ENCODE measurements around the gene ELK1.
A peak's percentile ranks its signal among the peaks of the same experiment; 100 is the strongest.
"Not testable (repeated sequence)": the region's sequence is repeated elsewhere in the genome, so short reads cannot be mapped to it uniquely, and the experiment has no call there.

The ELK1 gene, protein sequence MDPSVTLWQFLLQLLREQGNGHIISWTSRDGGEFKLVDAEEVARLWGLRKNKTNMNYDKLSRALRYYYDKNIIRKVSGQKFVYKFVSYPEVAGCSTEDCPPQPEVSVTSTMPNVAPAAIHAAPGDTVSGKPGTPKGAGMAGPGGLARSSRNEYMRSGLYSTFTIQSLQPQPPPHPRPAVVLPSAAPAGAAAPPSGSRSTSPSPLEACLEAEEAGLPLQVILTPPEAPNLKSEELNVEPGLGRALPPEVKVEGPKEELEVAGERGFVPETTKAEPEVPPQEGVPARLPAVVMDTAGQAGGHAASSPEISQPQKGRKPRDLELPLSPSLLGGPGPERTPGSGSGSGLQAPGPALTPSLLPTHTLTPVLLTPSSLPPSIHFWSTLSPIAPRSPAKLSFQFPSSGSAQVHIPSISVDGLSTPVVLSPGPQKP

DNA sequence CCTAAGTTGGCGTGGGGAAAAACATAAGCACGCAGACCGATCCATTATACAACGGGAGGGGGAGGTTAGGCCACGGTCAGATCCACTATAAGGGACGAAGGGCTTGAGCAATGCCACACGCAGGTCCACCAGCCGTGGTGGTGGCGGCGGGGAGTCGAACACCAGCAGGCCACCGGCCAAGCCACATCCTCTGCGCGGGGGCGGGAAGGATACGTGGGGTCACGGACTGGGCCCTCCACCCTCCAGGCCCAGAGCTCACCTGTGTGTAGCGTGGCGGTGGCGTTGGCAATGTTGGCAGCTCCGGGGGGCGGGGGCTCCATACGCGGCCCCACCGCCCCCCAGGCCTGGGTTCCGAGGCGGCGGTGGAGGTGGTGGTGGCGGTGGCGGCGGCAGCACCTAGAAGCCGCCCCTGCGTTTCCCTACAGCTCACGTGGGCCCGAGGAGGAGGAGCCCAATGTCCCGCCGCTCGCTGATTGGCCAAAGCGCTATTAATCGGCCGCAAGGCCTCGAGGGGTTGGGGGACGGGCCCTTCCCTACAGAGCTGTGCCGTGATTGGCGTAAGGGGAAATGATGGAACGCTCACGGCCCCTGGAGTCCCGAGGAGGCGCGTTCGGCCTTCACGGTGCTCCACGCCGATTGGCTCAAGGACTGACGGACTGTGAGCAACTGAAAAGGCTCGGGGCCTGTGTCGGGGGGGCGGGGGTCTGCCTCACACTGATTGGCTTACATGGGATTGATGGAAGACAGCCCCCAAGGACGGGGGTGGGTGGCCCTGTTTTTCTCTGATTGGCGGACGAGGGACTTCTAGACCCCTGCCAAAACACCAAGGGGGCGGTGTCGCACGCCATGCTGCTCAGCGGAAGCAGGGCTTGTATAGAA is at the start of gene ELK1:
Gene ELK1 (minus strand): TSS at position 400 of the 879 bp plus-strand sequence. CDS start 9,122 bp downstream, outside the sequence.
- DNase-seq, result peak; percentile 96

DNA sequence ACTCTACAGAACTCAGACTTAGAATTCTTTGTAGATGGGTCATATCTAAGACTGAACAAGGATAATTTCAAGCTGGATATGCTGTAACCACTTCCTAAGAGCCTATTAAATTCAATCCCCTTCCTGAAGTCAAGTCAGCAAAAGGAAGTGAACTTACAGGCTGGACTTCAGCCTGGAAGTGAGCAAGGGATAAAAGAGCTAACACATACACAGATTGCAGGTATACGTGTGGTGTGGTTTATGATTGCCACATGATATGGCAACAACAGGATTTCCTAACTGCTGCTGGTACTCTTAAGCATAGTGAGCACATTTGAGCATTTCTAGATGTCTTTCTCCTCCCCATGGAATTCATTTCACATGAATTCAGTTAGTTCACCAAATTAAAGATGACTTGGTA is 46.8 kb upstream of the ELK1 start:
- no peak for DNase-seq

DNA sequence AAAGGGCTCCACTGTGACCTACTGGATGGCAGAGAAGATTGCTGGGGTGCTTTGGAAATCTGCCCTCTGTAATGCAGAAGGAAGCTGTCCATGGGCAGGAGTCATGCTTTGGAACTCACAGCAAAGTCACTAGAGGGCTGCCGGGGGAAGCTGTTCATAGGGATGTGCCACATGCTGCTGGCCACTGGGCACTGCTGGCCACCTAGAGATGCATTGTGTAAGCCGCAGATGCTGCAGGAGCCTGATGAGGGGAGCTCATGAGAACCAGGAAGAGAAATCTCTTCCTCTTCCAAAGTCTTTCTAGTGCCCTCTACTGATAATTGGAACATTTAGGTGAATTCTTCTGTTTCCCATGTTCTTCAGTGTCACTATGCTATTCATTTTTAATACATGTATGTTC is 39.8 kb upstream of the ELK1 start:
- DNase-seq, result no peak

DNA sequence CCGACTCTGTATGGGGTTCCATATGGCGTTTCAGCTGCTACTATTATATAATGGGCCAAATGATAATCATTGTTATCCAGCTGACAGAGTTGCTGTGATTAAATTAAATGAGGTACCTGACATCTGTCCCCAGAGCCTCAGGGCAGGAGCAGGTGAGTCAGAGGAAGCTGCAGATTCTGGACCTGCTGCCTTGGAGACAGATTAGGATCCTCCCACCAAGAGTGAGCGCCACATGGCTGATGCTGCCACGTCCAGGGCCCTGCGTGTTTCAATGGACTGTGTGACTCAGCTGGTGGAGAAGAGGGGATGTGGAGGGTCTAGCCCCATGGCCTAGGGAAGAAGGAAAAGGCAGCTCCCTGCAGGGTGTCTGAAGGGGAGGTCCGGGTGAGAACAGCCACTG is 36.9 kb upstream of the ELK1 start:
- DNase-seq, result no peak

DNA sequence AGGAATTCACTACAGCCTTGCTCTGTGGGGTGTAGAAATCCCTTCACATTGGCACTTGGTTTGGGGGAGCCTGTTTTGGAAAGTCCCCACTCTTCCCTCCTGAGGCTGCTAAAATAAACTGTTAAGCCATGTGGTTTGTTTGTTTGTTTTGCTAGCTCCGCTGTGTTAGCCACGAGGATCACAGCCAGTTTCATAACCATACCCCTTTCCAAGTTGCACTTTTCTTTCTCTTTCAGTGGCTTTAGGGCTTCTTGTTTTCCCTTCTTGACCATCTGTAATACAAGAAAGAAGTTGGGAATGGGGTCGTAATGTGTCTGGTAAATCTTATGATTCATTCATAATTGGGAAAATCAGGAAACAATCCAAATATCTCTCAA is 33.5 kb upstream of the ELK1 start:
- DNase-seq, result no peak

DNA sequence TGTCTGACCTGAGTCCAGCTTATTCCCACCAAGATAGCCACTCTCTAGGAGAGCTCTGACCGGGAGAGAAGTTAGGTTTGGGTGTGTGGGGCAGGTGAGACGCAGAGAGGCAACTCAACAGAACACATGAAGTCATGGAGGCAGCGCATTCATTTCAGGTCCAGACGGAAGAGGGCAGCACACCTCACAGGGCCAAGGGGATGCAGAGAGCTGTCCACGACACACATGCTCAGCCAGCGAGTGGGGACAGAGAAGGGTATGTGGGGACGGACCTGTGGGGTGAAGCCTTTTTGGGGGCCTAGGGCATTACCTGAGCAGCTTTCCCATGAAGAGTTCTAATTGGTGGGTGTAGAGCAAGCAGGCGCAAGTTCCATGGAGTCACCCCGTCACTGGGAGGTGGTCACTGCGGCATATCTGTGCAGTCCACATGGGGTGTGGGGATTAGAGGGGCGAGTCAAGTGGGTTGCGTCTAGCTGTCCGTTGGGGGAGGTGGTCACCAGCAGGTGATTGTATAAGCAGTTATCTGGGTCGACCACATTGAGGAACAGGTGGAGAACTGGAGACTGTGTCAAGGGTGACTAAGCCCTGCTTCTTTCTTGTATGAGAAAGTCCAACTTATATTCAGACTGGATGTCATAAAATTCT is 32.9 kb upstream of the ELK1 start:
- no peak for DNase-seq

DNA sequence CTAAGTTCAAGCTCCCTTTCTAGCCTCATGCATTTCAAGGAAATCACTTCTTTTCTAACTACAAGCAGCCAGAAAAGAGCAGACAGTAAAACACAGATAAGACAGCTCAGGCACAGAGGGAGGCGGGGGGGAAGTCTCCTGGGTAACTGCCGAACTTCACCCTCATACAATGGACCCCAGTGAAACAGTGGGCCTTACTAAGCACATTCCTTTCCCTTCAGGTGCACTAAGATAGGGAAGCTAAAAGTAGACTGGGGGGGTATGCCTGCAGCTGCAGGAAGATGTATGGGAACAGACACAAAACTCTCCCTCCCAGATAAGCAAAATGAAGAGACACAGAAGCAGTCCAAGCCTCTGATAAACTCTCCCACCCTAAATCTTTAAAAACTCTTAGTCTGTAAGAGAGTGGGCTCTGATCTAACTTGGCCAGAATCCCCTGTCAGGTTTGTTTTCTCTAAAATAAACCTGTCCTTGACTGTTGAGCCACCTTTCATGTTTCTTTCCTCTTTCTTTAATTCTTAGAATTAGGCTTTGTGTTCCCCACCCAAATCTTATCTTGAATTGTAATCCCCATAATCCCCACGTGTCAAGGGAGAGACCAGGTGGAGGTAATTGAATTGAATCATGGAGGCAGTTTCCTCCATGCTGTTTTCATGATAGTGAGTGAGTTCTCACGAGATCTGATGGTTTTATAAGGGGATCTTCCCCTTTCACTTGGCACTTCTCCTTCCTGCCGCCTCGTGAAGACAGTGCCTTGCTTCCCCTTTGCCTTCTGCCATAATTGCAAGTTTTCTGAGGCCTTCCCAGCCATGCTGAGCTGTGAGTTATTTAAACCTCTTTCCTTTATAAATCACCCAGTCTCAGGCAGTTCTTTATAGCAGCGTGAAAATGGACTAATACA is 25.8 kb upstream of the ELK1 start:
- not testable (repeated sequence) for DNase-seq

DNA sequence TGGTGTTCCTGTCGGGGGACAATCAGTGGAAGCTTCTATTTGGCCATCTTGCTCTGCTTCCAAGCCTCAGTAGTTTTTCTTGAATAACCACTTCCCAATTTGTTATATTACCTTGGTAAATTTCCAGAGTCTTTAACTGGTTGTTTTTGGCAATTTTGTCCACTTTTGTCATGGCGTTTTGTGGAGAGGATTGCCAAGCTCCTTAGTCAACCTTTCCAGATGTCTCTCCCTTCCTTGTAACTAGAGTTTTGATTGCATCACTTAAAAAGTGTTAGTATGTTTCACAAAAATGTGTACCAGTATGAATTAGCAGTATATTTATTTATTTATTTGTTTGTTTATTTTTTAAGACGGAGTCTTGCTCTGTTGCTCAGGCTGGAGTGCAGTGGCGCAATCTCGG is 24.4 kb upstream of the ELK1 start:
- DNase-seq, result no peak

DNA sequence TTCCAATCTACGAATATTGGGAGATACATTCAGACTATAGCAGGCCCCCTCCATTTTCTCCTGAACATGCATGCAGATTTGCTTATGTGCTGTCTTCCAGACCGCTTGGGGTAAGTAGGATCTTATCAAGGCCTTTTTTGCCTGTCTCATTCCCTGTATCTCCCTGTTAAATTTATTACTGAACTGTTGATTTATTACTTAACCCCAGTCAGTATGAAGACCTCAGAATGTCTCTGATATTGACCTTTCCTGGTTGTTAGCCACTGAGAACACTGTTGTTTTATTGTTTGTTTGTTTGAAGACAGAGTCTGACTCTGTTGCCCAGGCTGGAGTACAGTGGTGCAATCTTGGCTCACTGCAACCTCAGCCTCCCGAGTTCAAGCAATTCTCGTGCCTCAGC is 15.4 kb upstream of the ELK1 start:
- DNase-seq, result not testable (repeated sequence)

DNA sequence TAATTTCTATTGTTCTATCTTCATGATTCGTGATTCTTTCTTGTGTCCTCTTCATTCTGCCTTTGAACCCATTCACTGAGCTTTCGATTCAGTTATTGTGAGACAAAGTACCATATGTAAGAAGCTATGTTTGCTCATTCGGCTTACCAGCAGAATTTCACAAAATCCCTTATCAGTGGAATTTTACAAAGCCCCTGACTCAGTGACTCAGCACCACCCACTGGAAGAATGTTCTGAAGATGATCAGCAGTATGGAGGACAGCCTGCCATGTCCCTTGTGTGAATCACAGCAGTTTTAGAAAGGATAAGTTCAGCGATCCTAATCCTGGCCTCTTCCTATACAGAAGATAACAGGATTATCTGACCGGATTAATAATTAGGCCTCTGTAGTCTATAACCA is 14.4 kb upstream of the ELK1 start:
- no peak for DNase-seq

DNA sequence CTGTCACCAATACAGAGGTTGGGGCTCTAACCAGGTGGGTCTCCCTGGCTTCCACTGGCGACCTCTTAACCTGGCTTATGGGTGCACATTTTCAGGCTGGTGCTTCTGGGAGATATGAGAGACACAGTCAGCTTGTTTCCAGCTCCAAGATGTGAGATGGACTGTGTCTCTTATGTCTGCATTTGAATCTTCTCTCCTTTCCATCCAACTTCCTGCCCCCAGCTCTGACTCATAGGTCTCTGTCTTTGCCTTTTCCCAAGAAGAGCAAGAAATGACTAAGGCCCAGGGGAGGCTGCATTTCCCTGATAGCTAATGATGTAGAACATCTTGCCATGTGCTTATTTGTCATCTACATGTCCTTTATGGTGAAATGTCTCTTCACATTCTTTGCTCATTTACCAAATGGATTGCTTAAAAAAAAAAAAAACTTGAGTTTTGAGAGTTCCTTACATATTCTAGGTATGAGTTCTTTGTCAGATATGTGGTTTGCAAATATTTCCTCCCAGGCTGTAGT is 11.8 kb upstream of the ELK1 start:
- no peak for DNase-seq

DNA sequence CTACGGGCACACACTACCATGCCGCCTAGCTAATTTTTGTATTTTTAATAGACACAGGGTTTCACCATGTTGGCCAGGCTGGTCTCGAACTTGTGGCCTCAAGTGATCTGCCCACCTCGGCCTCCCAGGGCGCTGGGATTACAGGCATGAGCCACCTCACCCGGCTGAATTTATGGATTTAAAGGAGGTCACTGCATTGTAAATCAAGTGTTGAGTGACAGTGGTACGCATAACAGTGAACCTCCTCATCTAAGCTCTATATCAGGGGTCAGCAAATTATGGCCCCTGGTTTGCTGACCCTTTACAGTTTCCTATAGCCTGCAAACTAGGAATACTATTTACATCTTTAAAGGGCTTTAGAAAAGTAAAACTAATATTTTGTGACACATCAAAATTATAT is 11.2 kb upstream of the ELK1 start:
- no peak for DNase-seq

DNA sequence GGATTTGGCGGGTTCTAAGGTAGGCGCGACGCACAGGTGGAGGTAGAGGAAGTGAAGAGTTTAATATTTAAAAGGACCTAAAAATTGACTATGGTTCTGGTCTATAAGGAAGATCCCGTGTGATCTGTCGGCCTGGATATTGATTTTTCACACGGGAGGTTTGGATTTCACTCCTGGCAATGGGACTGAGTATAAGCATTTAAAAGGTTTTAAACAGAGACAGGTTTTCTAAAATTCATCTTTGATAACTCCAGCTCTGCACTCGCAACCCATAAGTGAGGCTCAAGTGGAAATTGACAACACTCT is 9.0 kb upstream of the ELK1 start:
- no peak for DNase-seq

DNA sequence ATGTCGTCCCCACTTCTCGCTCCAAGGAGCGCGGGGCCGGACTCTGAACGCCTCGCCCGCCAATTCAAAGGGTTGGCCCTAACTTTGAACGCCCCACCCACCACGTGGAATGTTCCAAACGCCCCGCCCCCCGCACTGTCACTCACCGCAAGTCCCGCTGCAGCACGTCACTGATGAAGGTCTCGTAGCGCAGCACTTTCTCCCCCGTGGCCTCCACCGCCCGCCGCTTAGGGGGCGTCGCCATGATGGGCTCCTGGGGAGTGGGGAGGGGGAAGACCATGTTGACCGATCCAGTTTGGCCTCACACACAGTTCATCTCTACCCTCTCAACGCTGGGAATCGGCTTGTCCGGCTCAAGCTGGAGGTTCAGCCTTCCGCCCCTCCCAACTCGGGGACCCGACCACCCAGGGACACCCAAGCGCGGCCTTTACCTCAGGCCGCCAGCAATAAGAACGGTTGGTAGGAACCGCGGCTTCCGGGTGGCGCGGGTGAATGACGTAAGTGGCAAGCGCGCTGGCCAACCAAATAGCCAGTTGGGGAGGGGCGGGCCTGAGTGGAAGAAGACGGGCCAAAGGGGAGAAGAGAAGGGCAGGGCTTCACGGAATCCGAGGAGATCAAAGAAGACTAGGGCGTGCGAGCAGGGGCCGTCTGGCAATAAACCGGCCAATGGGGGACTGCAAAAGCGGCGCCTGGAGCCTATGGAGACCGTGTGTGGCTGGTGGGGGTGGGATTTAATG is 8.5 kb upstream of the ELK1 start, which contains the start of gene UXT:
Gene UXT (minus strand): TSS at position 497 of the 737 bp plus-strand sequence. CDS start 253 bp downstream, at position 244.
- peak; percentile 96 for DNase-seq

DNA sequence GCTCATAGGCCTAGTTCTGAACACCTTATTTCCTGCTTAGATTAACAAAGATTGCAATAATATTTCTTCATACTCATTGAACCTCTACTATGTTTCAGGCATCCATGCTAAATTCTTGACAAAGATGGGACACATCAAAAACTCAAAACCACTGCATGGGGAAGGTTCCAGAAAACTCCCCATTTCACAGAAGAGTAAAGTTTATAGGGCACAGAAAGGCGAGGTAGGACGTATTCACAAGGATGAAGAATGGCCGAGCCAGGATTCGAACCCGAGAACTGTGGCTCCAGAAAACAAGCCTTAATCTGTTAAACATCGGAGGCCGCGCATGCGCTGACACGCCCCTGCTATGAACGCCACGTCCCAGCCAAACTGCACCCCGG is 7.9 kb upstream of the ELK1 start:
- no peak for DNase-seq

DNA sequence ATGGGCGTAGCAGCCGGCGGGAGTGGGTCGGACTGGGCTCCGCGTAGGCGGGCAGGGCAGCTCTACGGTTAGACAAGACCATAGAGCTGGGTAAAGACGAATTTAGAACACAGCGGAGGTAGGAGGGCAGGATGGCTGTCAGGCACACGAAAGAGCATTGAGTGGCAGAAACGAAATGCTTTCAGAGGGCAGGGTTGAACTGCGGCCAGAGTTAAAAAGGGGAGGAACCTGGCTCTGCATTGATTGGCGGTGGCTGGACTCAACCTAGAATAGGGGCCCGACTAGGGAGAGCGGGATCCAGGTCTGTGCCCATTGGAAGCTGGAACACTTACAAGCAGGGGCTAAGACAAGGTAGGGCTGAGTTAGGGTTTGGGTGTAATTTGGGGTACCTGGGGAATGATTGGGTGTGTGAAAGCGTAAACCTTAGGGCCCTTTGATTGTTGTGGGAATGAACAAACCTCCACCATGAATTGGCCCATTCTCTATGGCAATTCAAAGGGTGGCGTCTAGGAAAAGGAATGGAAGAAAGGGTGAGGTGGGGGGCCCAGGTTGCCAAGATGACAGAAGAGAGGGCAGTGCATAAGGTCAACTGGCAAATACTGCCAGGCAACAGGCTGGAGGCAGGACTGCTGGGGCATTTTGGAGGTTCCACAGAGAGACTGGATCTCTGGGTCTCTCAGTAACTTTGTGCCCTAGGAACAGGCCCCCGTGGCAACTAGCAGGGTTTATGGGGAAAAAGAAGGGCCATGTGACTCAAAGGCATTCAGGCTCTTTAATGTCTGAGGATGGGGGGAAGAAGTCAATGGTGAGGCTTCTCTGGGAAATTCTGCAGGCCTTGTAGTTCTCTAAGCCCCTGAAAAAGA is 911 bp upstream of the ELK1 start:
- no peak for DNase-seq

DNA sequence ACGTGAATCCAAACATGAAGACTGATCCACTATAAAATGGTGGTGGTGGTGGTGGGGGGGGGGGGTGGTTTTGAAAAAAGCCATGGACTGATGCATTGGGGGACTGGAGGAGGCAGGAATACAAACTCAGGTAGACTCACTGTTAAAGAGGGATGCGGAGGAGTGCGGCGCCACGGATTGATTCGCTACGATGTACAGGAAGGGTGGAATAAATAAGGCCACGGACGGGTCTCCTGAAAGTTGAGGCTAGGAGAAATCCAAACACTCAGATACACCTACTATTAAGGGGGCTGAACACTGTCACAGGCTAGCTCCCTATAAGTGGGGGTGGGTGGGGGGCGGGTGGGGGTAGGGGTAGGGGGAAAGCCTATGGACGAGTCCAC is 591 bp downstream of the ELK1 start:
- DNase-seq, result no peak

DNA sequence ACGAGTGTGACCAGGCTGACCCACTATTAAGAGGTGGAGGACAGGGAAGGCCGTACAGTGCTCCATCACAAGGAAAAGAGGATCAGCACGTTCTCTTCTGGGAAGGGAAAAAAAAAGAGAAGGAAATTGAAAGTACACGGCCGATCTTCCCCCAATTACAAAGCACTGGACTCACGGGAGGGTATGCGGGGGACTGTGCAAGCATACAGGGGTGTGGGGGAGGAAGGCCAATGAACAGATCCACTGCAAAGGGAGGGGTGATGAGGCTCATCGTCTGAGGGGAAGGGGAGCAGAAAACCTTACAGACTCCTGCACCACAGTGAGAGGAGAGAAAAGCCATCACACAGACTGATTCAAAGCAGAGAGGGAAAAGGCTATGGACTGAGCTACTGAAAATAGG is 1.1 kb downstream of the ELK1 start:
- no peak for DNase-seq

DNA sequence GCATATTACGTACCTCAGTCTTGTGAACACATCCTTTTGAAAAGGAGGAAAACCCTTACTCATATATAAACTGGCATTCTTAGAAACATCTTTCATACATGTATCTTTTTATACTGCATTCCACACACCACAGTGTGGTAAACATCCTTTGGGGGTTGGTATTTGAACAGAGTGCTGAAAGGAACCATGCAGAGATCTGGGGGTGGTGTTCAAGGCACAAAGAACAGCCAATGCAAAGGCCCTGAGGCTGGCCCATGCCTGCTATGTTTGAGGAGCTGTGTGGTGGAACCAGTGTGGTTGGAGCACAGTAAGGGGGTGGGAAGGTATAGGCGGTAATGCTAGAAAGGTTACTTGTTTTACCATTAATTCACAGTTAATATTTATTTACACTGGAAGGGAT is 2.0 kb downstream of the ELK1 start:
- no peak for DNase-seq

DNA sequence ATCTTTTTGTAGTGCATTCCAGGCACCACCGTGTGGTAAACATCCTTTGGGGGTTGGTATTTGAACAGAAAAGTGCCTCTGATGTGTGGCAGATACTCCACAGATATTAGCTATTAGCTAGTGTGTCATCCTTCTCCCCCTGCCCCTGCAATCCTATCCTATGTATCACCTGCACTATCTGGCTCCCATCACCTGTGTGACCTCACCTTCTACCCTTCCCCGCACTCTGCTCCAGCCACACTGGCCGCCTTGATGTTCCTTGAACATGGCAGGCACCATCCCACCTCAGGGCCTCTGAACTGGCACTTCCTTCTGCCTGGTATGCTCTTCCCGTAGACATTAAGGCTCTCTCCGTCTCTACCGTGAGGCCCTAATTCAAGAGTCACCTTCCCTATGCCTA is 3.7 kb downstream of the ELK1 start:
- DNase-seq, result no peak

DNA sequence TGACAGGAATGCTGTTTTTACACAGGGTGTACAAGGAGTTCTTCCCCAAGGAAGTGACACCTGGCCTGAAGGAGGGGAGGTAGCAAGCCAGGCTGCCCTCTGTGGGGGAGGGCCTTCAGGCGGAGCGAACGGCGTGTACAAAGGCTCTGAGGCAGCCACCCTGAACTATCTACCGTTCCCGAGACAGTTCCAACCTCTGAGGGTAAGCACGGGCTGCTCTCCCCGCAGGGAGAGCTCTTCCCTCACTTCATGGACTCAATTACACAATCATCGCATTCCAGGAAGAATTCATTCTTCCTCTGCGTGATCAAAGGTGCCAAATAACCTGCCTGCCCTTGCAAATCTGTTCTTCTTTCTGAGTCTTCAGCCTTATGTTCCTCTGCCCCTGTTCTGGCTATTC is 4.8 kb downstream of the ELK1 start:
- no peak for DNase-seq
